ENCODE results near the gene KIR2DL4. TPM values are rescaled to one million over a fixed set of nuclear protein-coding genes. Genes with fewer than 3 reads are reported as not detected.

Gene KIR2DL4
- not detected in 2 replicates for total RNA-seq

GRCh38 chr19:54803410-54803809 lies at the start of gene KIR2DL4:
Gene KIR2DL4 (plus strand): TSS chr19:54803610. CDS start chr19:54803652, 42 bp downstream.

GRCh38 chr19:54769646-54770045 lies 33.8 kb upstream of the KIR2DL4 start, which contains the start of gene KIR2DL1:
Gene KIR2DL1 (plus strand): TSS chr19:54769793. CDS start chr19:54769851, 58 bp downstream.

GRCh38 chr19:54816251-54816650 lies 12.8 kb downstream of the KIR2DL4 start, which contains the start of gene KIR3DL1:
Gene KIR3DL1 (plus strand): TSS chr19:54816468.

GRCh38 chr19:54832496-54832895 lies 29.1 kb downstream of the KIR2DL4 start, which contains the start of gene KIR2DS4:
Gene KIR2DS4 (plus strand): TSS chr19:54832676.

GRCh38 chr19:54850061-54850640 lies 46.7 kb downstream of the KIR2DL4 start, which contains the start of gene KIR3DL2:
Gene KIR3DL2 (plus strand): TSS chr19:54850443. CDS start chr19:54850476, 33 bp downstream.

Other genes with a start within 250 kb of the KIR2DL4 start
- gene LILRA2, start 229.8 kb upstream of the KIR2DL4 start, total RNA-seq: not detected in 2 replicates
- not detected in 2 replicates for gene LILRA1, start 210.0 kb upstream of the KIR2DL4 start, total RNA-seq
- not detected in 2 replicates for gene LILRB1, start 173.1 kb upstream of the KIR2DL4 start, total RNA-seq
- not detected in 2 replicates for gene LILRB4, start 140.6 kb upstream of the KIR2DL4 start, total RNA-seq
- gene KIR3DL3, start 79.2 kb upstream of the KIR2DL4 start, total RNA-seq: not detected in 2 replicates
- gene KIR2DL3, start 65.1 kb upstream of the KIR2DL4 start, total RNA-seq: not detected in 2 replicates
- not detected in 2 replicates for gene KIR2DL1, start 33.8 kb upstream of the KIR2DL4 start, total RNA-seq
- gene KIR3DL1, start 12.9 kb downstream of the KIR2DL4 start, total RNA-seq: not detected in 2 replicates
- not detected in 2 replicates for gene KIR2DS4, start 29.1 kb downstream of the KIR2DL4 start, total RNA-seq
- not detected in 2 replicates for gene KIR3DL2, start 46.8 kb downstream of the KIR2DL4 start, total RNA-seq
- not detected in 2 replicates for gene FCAR, start 70.6 kb downstream of the KIR2DL4 start, total RNA-seq
- not detected in 2 replicates for gene NCR1, start 102.5 kb downstream of the KIR2DL4 start, total RNA-seq
- gene NLRP7, start 143.9 kb downstream of the KIR2DL4 start, total RNA-seq: not detected in 2 replicates
- 2.6 TPM in 1 of 2 replicates, not detected in the other for gene NLRP2, start 162.8 kb downstream of the KIR2DL4 start, total RNA-seq
- 0.18 TPM in 1 of 2 replicates, not detected in the other for gene GP6, start 234.7 kb downstream of the KIR2DL4 start, total RNA-seq

All from smooth muscle cell of the umbilical artery (primary cell).